CD4-positive, alpha-beta T cell treated with Interleukin-12 subunit alpha and Interleukin-12 subunit beta, for 1 hour (primary cell): ENCODE measurements around the gene MT1F.
"Not testable (repeated sequence)": the region's sequence is repeated elsewhere in the genome, so short reads cannot be mapped to it uniquely, and the experiment has no call there.

Source experiments
- DNase-seq: peaks from one replicate; pipeline ENCODE4 v3.0.0-alpha.2; 2020

The MT1F gene

GRCh38 chr16:56645838-56646237 lies 11.9 kb upstream of the MT1F start:
- DNase-seq, result no peak

- no peak for DNase-seq
Measured at GRCh38 chr16:56647641-56648431, 9.9 kb upstream of the MT1F start.

GRCh38 chr16:56649271-56649670 lies 8.5 kb upstream of the MT1F start:
- no peak for DNase-seq

GRCh38 chr16:56649820-56650219 lies 7.9 kb upstream of the MT1F start:
- DNase-seq, result no peak

- no peak for DNase-seq
Measured at GRCh38 chr16:56651586-56651985, 6.2 kb upstream of the MT1F start, which contains the start of gene MT1B. MT1B (plus strand) TSS chr16:56651886; CDS start chr16:56651954, 68 bp downstream.

- no peak for DNase-seq
Measured at GRCh38 chr16:56652600-56652999, 5.2 kb upstream of the MT1F start.

- no peak for DNase-seq
Measured at GRCh38 chr16:56653218-56653617, 4.5 kb upstream of the MT1F start.

GRCh38 chr16:56658327-56658875 lies 642 bp downstream of the MT1F start:
- no peak for DNase-seq

- peak; percentile 30 for DNase-seq
Measured at GRCh38 chr16:56662357-56663354, 4.9 kb downstream of the MT1F start.

- DNase-seq, result no peak
Measured at GRCh38 chr16:56664506-56664905, 6.7 kb downstream of the MT1F start.

GRCh38 chr16:56665286-56666261 lies 7.8 kb downstream of the MT1F start:
- not testable (repeated sequence) for DNase-seq

- DNase-seq, result peak; percentile 9
Measured at GRCh38 chr16:56667581-56668571, 10.1 kb downstream of the MT1F start, which contains the start of gene MT1G. MT1G (minus strand) TSS chr16:56668065; CDS start chr16:56667993, 72 bp downstream.

- no peak for DNase-seq
Measured at GRCh38 chr16:56669005-56669839, 11.5 kb downstream of the MT1F start, which contains the start of gene MT1H. MT1H (plus strand) TSS chr16:56669814; CDS start chr16:56669885, 71 bp downstream.

GRCh38 chr16:56669840-56670619 lies 12.3 kb downstream of the MT1F start:
- DNase-seq, result no peak

- DNase-seq, result no peak
Measured at GRCh38 chr16:56670620-56670934, 12.8 kb downstream of the MT1F start.

GRCh38 chr16:56671691-56672090 lies 13.9 kb downstream of the MT1F start:
- DNase-seq, result not testable (repeated sequence)

- DNase-seq, result not testable (repeated sequence)
Measured at GRCh38 chr16:56672171-56672570, 14.4 kb downstream of the MT1F start.

GRCh38 chr16:56672761-56673536 lies 15.2 kb downstream of the MT1F start:
- DNase-seq, result no peak
